Thyroid gland (tissue), 4 donors: ENCODE data around the gene SSC4D.
"Not testable (repeated sequence)": the region's sequence is repeated elsewhere in the genome, so short reads cannot be mapped to it uniquely, and the experiment has no call there.

Experiments used
- CTCF ChIP-seq, 6 experiments: fragments of 200-600 bp in 3 of 6; fragments of 450-650 bp in 3 of 6; sonication (generic) in 3 of 6; IDR thresholded peaks; one replicate each; pipeline ENCODE4 v1.5.1; 2016 to 2019; ENCODE audit warnings: antibody characterized with exemption in 6 of 6, mild to moderate bottlenecking in 2 of 6, inconsistent platforms in 1 of 6, moderate library complexity in 1 of 6
- POLR2A ChIP-seq, 2 donors: fragments of 450-650 bp; IDR thresholded peaks; one replicate each; pipeline ENCODE4 v1.6.1; 2017; ENCODE audit warnings: antibody characterized with exemption in 2 of 2, mild to moderate bottlenecking in 2 of 2, moderate library complexity in 1 of 2

DNA sequence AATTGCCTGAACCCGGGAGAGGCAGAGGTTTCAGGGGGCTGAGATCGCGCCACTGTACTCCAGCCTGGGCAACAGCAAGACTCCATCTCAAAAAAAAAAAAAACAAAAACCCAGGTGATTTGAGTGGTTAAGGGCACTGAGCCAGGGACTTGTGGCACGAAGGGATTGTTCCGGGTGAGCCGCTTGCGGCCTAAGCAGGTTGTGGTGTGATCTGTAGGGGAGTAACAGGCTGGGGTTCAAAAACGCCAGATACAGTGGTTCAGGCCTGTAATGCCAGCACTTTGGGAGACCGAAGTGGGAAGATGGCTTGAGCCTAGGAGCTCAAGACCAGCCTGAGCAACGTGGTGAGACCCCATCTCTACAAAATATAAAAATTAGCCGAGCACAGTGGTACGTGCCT is 34.3 kb upstream of the SSC4D start:
- TF ChIP-seq POLR2A, CTCF (IDR thresholded peaks at IDR 0.05): not testable (repeated sequence)
